Fibroblast of gingiva (primary cell): ENCODE measurements around the gene RALGPS1.
A peak's percentile ranks its signal among the peaks of the same experiment; 100 is the strongest.

Experiments
- DNase-seq: peaks from one replicate; pipeline ENCODE4 v3.0.0-alpha.2; 2011; ENCODE audit warnings: low read depth

RALGPS1 gene

DNA sequence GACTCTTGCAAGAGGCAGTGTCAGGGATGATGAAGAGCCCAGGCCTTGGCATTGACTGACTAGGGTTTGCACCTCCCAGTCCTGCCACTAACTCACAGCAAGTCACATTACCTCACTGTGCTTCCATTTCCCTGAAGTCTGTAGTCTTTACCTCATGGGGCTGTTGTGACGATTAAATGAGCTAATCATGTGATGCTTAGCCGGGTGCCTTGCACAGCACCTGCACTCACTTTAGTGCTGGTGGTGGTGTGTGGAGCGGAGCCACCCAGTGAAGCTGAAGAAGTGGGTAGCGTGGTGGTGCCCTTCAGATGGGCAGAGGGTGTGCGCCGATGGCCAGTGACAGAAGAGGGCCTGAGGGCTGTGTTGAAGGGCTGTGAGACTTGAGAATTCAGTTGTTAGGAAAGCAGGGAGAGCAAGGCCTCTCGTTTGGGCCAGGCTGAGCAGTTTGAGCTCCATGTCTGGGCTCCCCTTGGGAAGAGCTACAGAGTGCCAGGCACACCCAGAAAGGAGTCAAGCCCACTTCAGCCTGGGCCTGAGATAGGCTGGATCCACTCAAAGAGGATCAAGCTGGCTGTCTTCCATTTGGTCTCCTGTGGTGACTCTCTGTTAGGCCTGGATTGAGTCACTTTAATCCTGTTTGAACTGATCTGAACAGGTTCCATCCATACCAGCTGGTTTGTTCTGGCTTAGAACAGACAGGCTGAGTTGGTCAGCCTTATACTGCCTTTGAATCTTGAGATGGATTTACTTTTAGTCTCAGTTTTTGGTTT is 42.5 kb downstream of the RALGPS1 start:
- DNase-seq = no peak

GRCh38 chr9:126957687-126958053 is 43.1 kb downstream of the RALGPS1 start:
- DNase-seq = no peak

DNA sequence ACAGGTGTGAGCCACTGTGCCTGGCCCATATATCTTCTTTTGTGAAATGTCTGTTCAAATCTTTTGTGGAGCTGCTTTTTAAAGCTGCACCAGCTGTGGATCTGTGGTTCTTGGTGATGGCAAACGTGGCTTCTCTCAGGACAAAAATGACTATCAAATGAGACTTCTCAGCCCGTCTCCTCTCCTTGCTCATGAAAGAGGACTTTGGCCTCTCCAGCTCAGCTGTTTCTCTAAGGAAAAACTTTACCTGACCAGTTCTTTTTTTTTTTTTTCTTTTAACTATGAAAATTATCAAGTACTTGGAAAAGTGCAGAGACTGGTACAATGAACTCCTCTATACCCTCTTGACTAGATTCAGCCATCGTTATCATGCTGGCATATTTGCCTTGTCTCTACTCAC is 44.8 kb downstream of the RALGPS1 start:
- no peak for DNase-seq

- no peak for DNase-seq
These were observed 45.3 kb downstream of the RALGPS1 start for GRCh38 chr9:126959917-126960316.

DNA sequence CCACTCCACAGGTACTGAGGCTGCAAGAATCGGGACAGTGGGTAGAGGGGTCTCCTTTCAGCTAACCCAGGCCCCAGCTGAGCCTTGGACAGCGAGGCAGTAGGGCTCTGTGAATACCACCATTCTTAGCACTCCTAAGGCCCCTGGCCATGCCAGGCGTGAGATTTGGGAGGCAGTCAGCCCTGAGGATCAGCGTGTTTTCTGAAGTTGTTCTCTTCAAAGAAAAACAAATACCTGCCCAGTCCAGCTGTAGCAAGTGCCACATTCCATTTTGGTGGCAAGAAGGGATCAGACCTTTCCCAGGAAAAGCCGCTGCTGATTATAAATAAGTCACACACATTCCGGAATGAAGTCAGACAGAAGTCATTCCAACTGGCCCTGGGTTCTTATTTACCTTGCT is 47.8 kb downstream of the RALGPS1 start:
- no peak for DNase-seq

- no peak for DNase-seq
These were observed 50.5 kb downstream of the RALGPS1 start for GRCh38 chr9:126965077-126965476.

DNA sequence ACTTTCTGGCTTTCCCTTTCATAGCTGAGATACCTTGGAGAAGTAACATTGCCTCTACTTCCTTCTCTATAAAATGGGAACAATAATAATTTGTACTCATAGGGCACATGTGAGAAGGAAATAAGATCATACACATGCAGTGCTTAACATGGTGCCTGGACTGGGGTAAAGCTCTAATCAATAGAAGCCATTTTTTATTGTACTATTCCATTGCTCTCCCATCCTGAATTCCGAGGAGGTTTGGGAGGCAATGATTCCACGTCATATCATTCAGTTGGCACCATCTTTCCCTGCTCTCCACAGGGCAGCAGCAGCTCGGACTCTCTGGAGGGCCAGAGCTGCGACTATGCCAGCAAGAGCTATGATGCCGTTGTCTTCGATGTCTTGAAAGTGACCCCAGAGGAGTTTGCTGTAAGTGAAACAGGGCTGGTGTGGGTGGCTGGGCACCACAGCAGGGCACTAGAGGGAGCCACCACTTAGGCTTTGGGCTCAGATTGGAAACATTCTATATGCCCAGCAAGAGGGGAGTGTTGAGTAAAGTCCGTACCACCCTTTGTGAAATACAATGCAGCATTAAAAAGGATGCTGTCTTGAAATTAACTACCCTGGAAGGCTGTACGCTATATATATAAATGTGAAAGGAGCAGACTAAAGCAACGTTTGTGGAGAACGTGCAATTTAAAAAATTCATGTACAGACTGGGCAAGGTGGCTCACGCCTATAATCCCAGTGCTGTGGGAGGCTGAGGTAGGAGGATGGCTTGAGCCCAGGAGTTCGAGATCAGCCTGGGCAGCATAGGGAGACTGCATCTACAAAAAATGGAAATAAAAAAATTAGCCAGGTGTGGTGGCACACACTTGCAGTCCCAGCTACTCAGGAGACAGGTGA is 51.2 kb downstream of the RALGPS1 start:
- peak; percentile 63 for DNase-seq

DNA sequence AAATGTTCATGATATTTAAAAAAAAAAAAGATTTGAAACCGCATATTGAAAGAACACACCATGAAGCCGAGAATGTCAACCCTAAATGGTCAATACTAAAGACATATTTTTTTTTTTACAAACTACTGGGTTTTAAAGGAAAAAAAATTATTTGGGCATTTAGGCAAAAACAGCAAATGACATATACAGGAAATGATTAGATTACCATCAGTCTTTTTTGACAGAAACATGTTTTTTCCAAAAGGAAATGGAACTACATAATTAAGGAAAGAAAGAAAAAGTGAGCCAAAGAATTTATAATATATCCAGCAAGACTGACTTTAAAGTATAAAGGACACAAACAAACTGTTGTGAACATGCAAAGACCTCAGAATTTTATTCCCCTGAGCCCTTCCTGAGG is 56.7 kb downstream of the RALGPS1 start:
- DNase-seq = no peak

DNA sequence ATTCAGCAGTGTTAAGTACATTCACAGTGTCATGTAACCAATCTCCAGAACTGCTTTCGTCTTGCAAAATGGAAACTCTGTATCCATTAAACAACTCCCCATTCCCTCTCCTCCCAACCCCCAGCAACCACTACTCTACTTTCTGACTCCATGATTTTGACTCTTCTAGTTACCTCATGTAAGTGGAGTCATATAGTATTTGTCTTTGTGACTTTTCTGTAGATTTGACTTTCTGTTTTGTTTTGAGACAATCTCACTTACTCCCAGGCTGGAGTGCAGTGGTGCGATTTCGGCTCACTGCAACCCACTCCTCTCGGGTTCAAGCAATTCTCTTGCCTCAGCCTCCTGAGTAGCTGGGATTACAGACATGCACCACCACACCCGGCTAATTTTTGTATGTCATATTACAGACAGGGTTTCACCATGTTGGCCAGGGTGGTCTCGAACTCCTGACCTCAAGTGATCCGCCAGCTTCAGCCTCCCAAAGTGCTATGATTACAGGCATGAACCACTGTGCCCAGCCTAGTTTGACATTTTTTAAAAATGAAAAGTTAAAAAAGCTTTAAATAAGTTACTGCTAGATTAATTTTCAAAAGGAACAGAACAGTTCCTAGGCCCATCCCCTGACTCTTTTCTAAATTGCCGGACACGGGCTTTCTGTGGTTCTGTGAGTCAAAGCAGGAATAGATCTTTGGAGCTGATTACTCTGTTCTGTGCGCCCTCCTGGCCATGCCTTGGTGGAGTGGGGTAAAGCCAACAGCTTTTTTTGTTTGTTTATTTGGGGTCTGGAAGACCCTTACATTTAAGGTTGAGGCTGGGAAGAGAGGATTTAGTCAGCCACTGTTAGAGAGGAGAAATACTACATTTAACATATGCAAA is 59.3 kb downstream of the RALGPS1 start:
- DNase-seq = no peak

GRCh38 chr9:126974594-126974993 is 60.0 kb downstream of the RALGPS1 start:
- DNase-seq = no peak

GRCh38 chr9:126975327-126976220 is 61.0 kb downstream of the RALGPS1 start:
- DNase-seq = no peak

DNA sequence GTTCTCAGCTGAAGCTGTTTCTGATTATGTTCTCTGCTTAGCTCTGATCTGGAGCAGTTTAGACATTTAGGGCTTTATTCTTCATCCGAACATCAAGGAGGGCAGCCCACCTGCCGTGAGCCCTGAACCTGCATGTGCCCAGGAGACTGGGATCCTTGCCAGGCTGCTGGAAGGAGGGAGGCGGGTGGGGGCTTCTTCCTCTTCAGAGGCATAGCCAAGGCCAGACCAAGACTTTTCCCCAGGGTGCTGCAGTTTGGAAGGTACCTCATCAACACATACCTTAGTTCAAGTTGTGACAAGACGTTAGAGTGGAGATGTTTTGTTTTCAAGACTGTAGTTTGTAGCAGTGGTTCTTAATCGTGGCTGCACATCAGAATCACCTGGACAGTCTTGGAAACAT is 64.9 kb downstream of the RALGPS1 start:
- DNase-seq = no peak

DNA sequence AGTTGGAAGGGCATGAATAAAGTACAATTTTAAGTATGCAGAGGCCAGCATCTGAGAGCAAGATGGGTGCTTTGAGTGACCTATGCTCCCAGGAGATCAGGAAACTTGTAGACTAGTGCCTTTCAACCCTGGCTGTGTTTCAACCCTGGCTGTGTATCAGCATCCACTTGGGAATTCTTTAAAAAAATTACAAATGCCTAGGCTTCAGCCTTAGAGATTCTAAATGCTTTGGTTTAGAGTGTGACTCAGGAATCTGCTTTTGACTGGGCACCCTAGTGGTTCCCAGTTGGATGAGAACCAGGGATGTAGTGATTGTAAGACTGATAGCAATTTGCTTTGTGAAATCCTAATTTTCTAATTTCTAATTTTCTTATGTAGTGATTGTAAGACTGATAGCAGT is 65.6 kb downstream of the RALGPS1 start:
- DNase-seq = no peak

DNA sequence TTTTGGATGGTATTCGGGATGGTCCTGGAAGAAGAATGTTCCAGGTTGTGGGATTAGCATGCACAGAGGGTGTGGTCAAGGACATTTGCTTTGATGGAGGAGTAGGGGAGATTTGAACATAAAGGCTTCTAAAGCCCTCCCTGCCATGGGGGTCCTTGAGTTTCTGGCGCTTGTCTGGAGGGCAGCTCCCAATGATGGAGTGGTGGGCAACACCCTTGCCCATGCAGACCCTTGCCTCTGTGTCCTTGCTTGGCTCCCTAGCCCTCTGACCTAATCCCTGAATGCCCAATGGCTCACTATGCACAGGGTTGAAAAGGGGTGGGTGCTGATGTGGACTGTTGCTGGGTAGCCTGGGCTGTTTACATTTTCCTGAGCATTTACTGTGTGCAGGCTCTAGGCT is 66.6 kb downstream of the RALGPS1 start:
- DNase-seq = no peak

- DNase-seq = no peak
These were observed 67.8 kb downstream of the RALGPS1 start for GRCh38 chr9:126982215-126983002.

DNA sequence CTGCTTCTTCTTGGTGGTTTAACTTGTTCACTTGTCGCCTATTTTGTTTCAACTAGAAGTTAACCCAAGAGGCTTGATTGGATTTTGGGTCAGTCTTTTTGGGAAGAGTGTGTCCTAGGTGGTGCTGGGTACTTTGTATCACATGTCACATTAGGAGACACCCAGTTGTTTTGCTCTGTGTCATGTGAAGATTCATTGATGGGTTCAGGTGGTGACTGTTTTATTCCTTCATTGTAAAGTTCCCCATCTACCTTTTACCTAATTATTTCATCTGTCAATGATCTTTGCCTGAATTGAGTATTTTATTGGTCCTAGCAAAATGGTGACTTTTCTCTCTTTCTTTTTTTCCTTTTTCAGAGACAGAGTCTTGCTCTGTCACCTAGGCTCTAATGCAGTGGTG is 69.2 kb downstream of the RALGPS1 start:
- DNase-seq = no peak

DNA sequence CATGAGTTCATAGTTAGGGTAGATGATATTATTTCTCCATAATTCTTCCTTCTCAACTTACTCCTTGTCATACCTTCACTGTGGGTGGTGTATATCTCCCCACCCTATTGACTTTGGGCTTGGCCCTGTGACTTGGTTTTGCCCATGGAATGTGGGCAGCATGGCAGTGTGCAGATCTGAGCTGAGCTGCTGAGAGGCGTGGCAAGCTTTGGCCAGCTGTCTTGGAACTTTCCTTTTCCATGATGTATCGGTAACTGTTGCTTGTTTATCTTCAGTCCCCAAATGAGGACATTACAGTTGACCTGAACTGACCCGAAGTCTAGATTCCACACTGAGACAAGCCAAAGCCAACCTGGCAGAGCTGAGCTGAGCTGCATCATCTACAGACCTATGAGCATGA is 70.4 kb downstream of the RALGPS1 start:
- DNase-seq = peak; percentile 43

GRCh38 chr9:126985870-126986498 is 71.4 kb downstream of the RALGPS1 start:
- peak; percentile 56 for DNase-seq

DNA sequence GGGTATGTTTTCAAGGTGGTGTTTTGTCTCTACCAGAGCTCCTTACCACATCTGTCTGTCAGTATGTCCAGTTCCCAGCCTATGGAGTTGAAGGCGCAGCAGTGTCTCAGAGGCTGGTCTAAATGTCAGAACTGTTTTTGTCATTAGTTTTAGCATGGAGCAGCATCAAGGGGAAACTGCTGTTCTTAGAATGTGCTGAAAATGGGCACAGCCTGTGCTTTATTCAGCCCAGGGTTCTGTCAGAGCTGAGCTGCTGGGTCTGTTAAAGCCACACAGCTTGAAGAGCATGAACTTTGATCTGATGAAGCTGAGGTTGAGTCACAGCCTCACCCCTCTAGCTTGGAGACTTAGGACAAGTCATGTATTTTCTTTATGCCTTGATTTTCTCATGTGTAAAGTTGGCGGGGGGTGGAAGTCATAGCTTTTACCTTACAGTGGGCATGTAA is 71.9 kb downstream of the RALGPS1 start:
- no peak for DNase-seq

GRCh38 chr9:126988857-126989256 is 74.3 kb downstream of the RALGPS1 start:
- DNase-seq = no peak
